Cardiac muscle cell (in vitro differentiated cells and primary cell): Measurements from ENCODE around the gene SLC19A2. TPM values are rescaled to one million over a fixed set of nuclear protein-coding genes. Genes with fewer than 3 reads are reported as not detected.

Experiments used
- DNase-seq, 2 donors: peaks; one replicate each; pipeline versions ENCODE4 v3.0.0 to v3.0.0-alpha.2; 2010 to 2017; ENCODE audit warnings: low read depth in 1 of 2, low spot score in 1 of 2
- H3K27ac ChIP-seq: fragments of 200-600 bp; sonication (generic); 2 replicates; pipeline ENCODE4 v1.5.1; 2016
- H3K27me3 ChIP-seq: fragments of 200-600 bp; sonication (generic); 2 replicates; pipeline ENCODE4 v1.6.0; 2016; ENCODE audit warnings: control low read depth
- H3K36me3 ChIP-seq: fragments of 200-600 bp; sonication (generic); 2 replicates; pipeline ENCODE4 v1.5.1; 2016; ENCODE audit warnings: control low read depth
- H3K4me1 ChIP-seq: fragments of 200-600 bp; sonication (generic); 2 replicates; pipeline ENCODE4 v1.8.1; 2017; ENCODE audit warnings: low read depth, mild to moderate bottlenecking, mixed run types
- H3K4me3 ChIP-seq: fragments of 200-600 bp; sonication (generic); 2 replicates; pipeline ENCODE4 v1.5.1; 2016; ENCODE audit warnings: mild to moderate bottlenecking
- H3K9me3 ChIP-seq: fragments of 200-600 bp; sonication (generic); 2 replicates; pipeline ENCODE4 v1.5.1; 2017; ENCODE audit warnings: low read depth, mild to moderate bottlenecking, control low read depth
- CTCF ChIP-seq: IDR thresholded peaks from 2 replicates; pipeline ENCODE4 v1.5.1; 2012; ENCODE audit warnings: low read depth, mild to moderate bottlenecking, low read length
- polyA plus RNA-seq: library from polyadenylated mRNA; unstranded; fragments of >200 nt; fragmentation: Nextera tagmentation; extraction: Ambion mirVana; gene quantifications from 2 replicates; pipeline ENCODE4 v1.2.1, GENCODE V29; 2016
- total RNA-seq: library from RNA; depleted of rRNA; stranded (reverse); fragments of >200 nt; gene quantifications from 2 replicates; pipeline ENCODE4 v1.2.3, GENCODE V29; 2016

Gene SLC19A2
- total and polyA plus RNA-seq, 2 experiments from 2014 or later: 8.8 to 18.6 TPM

DNA sequence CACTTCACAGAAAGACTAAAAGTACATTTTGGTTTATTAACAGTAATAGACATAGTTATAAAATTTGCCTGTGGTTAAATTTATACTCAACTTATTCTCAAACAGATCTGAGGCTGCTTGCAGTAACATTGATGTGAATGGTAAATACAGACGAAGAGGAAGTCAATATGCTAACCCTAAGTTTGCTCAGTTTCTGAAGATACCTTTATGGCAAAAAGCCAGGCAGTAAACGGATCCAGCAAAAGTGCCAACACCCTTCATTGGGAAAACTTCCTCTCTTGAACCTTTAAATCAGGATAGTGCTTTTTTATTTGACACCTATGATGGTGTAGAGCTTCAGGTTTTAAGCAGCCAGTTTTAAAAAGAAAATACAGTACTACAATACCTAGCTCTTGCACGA, 41.8 kb downstream of the SLC19A2 start:
- DNase-seq: no peak

GRCh38 chr1:169427081-169427641, 58.6 kb downstream of the SLC19A2 start, which contains the start of gene CCDC181:
TSS of gene CCDC181 (minus strand) at chr1:169427474. CDS start at chr1:169424927, 2,547 bp downstream.
- Histone ChIP-seq H3K4me1 (no peaks in the 10 kb centered on the region), H3K36me3 (no peaks in the 10 kb centered on the region), H3K27me3 (no peaks in the 10 kb centered on the region), H3K27ac (no peak within 1 kb of the TSS), H3K9me3 (no peaks in the 10 kb centered on the region), H3K4me3 (peak within 1 kb of the TSS; percentile 54)
- peak; percentile 75 to 94 for DNase-seq
- TF ChIP-seq CTCF: no peak

More for the DNA sequence above, 41.8 kb downstream of the SLC19A2 start:
- TF ChIP-seq CTCF: no peak
- Histone ChIP-seq H3K27me3 (peaks cover 13% of the 10 kb centered on the region), H3K4me3 (no peak overlapping the region), H3K27ac (no peak overlapping the region), H3K4me1 (no peaks in the 10 kb centered on the region), H3K36me3 (no peaks in the 10 kb centered on the region), H3K9me3 (no peaks in the 10 kb centered on the region)

- DNase-seq: no peak
- H3K4me3 ChIP-seq: no peak overlapping the region
These were observed 59.5 kb downstream of the SLC19A2 start for GRCh38 chr1:169426174-169426705.

DNA sequence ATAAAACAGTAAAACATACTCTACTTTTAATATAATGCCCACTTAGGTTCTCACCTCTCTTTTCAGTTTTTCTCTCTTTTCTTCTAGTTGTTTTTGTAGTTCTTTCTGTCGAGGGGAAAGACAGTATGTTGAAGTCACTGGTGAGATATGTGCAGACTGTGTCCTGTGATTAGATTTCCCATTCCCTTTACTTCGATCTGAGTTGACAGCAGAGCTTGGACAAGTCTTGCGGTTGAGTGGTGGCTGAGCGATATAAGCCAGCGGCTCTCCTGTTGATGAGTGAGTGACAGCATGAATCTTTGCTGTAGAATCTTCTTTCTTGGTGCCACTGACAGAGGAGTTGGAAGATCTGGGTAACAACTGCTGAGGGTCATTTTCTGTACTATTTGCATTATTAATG, 64.4 kb downstream of the SLC19A2 start:
- H3K4me3 ChIP-seq: no peak overlapping the region
- DNase-seq: no peak
- TF ChIP-seq CTCF: no peak
- peak overlapping the region; percentile 29 for H3K27ac ChIP-seq
- no peaks in the 10 kb centered on the region for H3K36me3 ChIP-seq
- peaks cover 18% of the 10 kb centered on the region for H3K4me1 ChIP-seq
- H3K9me3 ChIP-seq: no peaks in the 10 kb centered on the region
- no peaks in the 10 kb centered on the region for H3K27me3 ChIP-seq

More at GRCh38 chr1:169426174-169426705, 59.5 kb downstream of the SLC19A2 start:
- no peak for TF ChIP-seq CTCF
- no peaks in the 10 kb centered on the region for H3K36me3 ChIP-seq
- H3K27me3 ChIP-seq: no peaks in the 10 kb centered on the region
- H3K4me1 ChIP-seq: peaks cover 4% of the 10 kb centered on the region
- no peak overlapping the region for H3K27ac ChIP-seq
- no peaks in the 10 kb centered on the region for H3K9me3 ChIP-seq

- no peaks in the 10 kb centered on the region for H3K36me3 ChIP-seq
- no peaks in the 10 kb centered on the region for H3K9me3 ChIP-seq
- no peak for TF ChIP-seq CTCF
- DNase-seq: no peak
- H3K4me1 ChIP-seq: peaks cover 4% of the 10 kb centered on the region
- H3K4me3 ChIP-seq: no peak overlapping the region
- no peak overlapping the region for H3K27ac ChIP-seq
- H3K27me3 ChIP-seq: no peaks in the 10 kb centered on the region
These were observed 70.8 kb downstream of the SLC19A2 start for GRCh38 chr1:169414952-169415351.

Other genes starting within 250 kb of the SLC19A2 start
- 10.1 and 10.9 TPM in 2 replicates for gene NME7, start 118.1 kb downstream of the SLC19A2 start, total RNA-seq
- gene NME7, start 118.1 kb downstream of the SLC19A2 start, polyA plus RNA-seq: 110 and 140 TPM in 2 replicates
- 11.1 and 17.3 TPM in 2 replicates for gene BLZF1, start 117.7 kb downstream of the SLC19A2 start, total RNA-seq
- 19.7 and 20.8 TPM in 2 replicates for gene BLZF1, start 117.7 kb downstream of the SLC19A2 start, polyA plus RNA-seq
- gene CCDC181, start 58.5 kb downstream of the SLC19A2 start, total RNA-seq: 3.6 and 5.9 TPM in 2 replicates
- 5.1 and 6.5 TPM in 2 replicates for gene CCDC181, start 58.5 kb downstream of the SLC19A2 start, polyA plus RNA-seq
- not detected in 2 replicates for gene F5, start 100.5 kb upstream of the SLC19A2 start, total RNA-seq
- gene F5, start 100.5 kb upstream of the SLC19A2 start, polyA plus RNA-seq: 0.01 and 0.17 TPM in 2 replicates
- not detected in 2 replicates for gene SELP, start 144.2 kb upstream of the SLC19A2 start, total RNA-seq
- not detected in 2 replicates for gene SELP, start 144.2 kb upstream of the SLC19A2 start, polyA plus RNA-seq
- 0.63 TPM in 1 of 2 replicates, not detected in the other for gene SELL, start 225.7 kb upstream of the SLC19A2 start, total RNA-seq
- gene SELL, start 225.7 kb upstream of the SLC19A2 start, polyA plus RNA-seq: not detected in 2 replicates
- gene SELE, start 248.1 kb upstream of the SLC19A2 start, total RNA-seq: not detected in 2 replicates
- gene SELE, start 248.1 kb upstream of the SLC19A2 start, polyA plus RNA-seq: not detected in 2 replicates